Kidney glomerular epithelial cell (primary cell): ENCODE measurements around the gene CCDC188.
"Not testable (repeated sequence)": the region's sequence is repeated elsewhere in the genome, so short reads cannot be mapped to it uniquely, and the experiment has no call there.

Source experiments
- DNase-seq: peaks from one replicate; lab custom pipeline; 2025; lab: John Stamatoyannopoulos, UW

The CCDC188 gene

GRCh38 chr22:20170170-20170569 lies 19.3 kb upstream of the CCDC188 start:
- no peak for DNase-seq

DNA sequence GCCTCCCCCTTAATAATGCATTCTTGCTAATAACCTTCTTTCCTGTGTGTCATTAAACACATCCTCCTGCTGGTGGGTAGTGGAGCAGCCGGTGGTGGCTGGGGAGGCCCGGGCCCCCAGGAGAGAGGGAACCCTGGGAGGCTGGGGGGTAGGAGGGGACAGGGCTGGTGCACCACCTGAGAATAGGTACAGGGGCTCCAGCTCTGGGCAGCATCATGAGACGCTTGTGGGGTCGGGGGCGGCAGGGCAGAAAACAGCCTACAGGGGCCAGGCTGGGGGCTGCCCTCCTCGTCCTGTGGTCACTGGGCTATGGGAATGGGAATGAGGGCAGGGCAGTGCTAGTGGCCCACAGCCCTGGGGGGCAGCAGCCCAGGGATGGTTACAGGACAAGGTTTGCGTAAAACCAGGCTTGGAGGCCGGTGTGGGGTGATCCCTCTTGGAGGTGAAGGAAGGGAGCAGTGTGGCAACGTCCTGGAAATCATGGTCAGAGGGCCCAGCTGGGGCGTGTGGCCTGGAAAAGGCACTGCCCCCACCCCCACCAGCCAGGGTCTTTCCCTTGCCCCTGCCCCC lies 18.5 kb upstream of the CCDC188 start:
- DNase-seq: no peak

GRCh38 chr22:20167643-20168322 lies 16.9 kb upstream of the CCDC188 start:
- DNase-seq: no peak

GRCh38 chr22:20166703-20167102 lies 15.8 kb upstream of the CCDC188 start:
- DNase-seq: no peak

DNA sequence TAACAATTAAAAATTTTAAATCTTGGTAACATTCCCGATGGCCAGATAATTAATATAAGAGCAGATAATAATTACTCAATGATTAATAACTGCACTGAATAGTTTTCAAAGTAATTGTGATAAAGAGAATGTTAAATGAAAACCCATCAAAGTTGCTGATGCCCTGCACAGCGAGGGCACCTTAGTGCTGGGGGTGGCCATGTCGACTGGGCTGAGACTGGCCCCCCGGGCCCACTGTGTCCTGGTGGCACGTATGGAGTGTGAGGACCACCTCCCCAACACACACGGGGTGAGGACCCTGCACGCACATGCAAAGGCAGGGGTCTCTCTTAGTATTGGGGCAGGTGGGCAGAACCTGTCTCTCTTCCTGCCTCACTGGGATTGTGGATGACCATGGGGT lies 15.1 kb upstream of the CCDC188 start:
- DNase-seq: no peak

DNA sequence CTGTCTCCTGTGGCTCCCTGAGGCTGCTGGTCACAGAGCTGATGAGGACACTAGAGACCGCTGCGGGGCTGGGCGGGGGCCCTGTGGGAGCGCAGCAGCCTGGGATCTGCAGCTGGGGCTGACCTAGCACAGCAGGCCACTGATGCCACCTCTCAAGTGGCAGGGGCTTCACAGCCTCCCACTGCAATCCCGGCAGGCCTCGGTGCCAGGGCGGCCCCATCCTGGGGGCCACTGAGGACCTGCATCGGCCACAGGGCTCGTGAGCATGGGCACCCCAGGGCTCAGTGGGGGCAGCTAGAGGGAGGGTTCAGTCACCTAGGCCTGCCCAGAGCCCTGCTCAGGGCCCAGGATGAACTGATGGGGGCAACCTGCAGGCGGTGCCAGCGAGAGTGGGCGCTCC lies 14.6 kb upstream of the CCDC188 start:
- DNase-seq: no peak

DNA sequence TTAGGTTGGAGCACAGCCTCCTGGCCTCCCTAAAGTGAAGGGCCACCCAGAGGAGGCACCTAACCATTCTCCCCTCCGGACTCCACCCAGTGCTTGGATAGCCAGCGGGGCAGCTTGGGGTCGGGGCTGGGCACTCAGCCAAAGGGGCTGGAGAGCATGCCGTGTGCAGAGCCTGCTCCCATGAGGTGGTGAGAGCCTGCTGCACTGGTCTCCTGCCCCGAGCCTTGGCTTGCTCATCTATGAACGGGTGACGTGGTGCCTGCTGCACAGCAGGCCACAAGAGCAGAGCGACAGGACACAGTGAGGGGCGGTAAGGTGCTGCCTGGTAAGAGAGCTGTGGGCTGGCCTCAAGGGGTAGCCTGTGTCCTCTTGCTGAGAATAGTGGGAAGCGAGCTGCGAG lies 14.0 kb upstream of the CCDC188 start:
- no peak for DNase-seq

DNA sequence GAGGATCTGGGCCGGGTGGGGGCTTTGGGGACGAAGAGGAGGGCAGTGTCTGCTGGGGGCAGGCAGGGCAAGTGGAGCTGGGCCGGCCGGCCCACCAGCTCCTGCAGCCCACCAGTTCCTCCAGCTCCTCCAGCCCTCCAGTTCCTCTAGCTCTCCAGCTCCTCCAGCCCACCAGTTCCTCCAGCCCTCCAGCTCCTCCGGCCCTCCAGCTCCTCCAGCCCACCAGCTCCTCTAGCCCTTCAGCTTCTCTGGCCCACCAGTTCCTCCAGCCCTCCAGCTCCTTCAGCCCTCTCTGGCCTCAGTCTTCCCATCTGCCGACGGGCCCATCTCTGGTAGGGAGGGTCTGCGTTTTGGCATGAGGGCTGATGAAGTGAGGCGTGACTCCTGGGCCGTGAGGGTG lies 9.2 kb upstream of the CCDC188 start:
- no peak for DNase-seq

DNA sequence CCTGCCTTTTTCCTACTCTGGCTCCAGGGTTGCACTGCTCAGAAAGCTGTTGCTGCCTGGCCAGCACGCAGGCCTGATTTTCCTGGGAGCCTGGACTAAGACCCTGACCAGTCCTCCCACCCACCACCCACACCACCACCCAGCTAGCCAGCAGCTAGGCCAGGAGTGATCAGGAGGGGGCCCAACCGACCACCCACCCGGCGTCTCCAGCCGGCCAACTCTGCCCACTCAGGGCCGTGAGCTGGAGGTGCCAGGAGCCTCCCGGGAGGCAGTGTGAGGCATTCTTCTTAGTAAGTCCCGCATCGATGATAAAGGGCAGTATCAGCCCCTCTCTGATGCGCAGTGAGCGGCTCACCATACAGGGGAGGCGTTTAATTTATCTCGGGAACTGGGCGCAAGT lies 8.7 kb upstream of the CCDC188 start:
- not testable (repeated sequence) for DNase-seq

DNA sequence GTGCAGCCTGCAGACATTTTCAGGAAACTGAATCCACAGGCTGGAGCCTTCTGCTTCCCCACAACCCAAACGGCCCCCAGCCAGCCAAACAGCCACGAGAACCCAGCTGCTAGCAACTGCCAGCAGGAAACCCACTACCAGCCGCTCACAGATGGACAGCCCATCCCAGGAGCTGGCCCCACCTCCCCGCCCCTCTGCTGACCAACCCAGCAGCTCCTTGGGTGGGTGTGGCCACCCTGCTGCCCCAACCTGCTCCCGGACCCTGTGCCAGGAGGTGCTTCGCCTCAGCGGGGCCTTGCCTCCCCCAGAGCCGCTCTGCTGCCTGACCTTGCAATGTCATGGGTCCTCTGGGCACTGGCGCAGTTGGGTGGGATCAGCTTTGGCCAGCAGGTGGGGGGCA lies 8.2 kb upstream of the CCDC188 start:
- DNase-seq: no peak

DNA sequence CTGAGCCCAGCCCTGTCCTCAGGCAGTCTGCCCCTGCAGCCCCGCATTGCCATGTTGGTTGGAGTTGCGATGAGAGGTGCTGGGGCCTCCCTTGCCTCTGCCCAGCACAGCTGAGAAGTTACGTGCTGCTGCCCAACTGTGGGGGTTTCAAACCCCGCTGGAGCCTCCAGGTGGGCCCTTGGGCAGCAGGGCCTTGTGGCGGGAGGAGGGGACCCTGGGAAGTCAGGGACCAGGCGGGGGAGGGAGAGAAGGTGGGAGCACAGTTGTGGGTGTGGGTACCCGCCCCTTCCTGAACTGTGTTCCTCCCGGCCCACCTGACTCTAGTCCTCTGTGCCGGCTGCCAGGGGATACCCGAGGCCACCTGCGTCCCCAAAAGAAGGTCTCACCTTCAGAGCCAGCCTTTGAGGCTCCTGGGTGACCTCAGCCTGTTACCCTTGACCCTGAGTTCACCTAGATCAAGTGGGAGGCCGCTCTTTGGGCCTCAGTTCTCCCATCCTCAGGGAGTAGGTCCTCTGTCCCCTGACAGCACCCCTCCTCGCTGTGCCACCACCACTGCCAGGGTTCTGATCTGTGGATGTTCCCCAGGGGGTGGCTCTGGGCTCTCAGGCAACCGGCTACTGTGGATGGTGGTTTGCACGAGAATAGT lies 7.7 kb upstream of the CCDC188 start:
- DNase-seq: no peak

DNA sequence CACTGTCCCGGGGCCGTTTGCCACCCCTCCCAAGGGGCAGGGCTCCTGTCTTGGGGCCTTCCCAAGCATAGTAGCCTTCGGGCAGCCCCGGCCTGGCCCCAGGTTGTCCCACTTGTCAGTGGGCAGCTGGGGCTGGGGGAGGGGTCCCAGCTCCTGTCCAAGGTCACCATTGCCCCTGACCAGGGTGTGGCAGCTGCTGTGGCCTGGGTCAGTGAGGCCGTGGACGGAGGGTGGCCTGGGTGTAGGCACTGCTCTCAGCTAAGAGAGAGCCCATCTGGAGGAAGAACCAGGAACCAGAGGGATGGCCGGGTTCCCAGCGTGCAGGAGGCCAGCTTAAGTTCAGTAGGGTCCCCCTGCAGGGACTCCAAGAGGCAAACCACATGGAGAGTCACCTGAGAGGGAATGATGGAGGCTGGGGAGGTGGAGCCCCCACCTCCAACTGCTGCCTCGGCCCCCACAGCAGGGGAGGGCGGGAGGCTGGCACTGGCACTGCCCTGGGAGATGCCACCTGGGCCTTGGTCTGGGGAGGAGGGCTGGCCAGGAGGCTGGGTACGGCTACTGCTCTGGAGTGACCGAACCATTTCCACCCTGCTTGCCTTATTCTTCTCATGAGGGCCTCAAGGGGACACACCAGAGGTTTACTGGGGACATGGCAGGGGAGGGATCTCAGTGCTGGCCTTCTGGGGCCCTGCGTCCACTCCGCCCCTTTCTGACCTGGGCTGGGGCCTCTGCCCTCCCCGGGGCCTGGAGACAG lies 6.8 kb upstream of the CCDC188 start:
- DNase-seq: no peak

GRCh38 chr22:20156611-20157429 lies 6.0 kb upstream of the CCDC188 start:
- peak; percentile 59 for DNase-seq

DNA sequence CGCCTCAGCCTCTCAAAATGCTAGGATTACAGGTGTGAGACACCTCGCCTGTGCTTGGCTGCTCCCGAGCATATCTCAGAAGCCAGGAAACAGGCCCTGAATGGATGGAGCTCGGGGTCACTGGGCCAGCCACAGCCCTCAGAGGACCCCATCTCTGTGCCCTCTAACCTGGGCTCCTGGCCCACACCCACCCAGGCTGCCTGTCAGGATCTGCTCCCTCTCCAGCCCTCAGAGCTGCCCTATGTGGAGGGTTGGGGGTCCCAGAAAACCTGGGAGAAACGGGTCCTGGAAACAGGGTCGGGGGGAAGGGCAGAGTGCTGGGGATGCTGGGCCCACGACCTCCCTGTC lies 5.2 kb upstream of the CCDC188 start:
- no peak for DNase-seq

DNA sequence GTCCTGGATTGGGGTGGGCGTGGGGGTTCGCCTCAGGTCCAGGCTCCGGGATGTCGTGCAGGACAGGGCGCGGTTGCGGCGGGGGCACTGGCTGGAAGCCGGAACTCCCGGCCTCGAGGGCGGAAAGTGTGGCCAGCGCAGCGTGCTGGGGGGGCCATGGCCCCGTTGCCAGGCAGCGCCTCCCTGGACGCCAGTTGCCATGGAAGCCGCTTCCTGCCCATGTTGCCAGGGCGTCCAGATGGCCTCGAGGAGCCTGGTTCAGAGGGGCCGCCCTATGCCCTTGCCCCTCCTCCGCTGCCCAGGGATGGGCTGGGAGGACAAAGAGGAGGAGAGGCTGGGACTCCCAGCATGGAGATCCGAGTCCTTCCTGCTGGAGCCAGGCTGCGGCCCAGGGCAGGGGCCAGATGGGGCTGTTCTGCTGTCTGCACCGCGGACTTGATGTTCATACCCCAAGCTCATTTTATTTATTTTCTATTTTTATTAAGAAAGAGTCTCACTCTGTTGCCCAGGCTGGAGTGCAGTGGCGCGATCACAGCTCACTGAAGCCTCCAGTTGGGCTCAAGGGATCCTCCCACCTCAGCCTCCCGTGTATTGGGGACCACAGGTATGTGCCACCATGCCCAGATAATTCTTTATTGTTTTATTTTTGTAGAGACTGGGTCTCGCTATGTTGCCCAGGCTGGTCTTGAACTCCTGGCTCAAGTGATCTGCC lies 4.6 kb upstream of the CCDC188 start:
- DNase-seq: no peak

DNA sequence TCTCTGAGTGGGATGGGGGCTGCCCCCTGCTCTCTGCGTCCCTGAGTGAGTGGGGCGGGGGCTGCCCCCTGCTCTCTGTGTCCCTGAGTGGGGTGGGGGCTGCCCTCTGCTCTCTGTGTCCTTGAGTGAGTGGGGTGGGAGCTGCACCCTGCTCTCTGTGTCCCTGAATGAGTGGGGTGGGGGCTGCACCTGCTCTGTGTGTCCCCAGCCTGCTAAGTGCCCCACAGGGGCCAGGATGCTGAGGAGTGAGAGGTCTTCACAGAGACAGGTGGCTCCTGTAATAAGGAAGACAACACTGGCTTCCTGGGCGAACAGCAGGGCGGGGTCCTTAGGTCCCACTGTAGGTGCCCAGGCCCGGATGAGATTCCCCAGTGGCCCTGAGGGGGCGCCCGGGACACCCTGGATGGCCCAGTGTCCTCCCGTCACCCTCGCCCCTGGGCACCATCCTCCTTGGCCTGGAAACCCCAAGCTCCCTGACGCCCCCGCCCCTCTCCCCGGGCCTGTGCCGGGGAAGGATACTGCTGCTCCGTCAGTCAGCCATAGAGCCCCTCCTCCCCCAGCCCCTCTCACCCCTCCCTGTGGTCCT lies 3.8 kb upstream of the CCDC188 start:
- DNase-seq: no peak

GRCh38 chr22:20153945-20154344 lies 3.1 kb upstream of the CCDC188 start:
- no peak for DNase-seq

- no peak for DNase-seq
Measured at GRCh38 chr22:20152464-20152890, 1.6 kb upstream of the CCDC188 start.

GRCh38 chr22:20151276-20151588 lies 377 bp upstream of the CCDC188 start:
- no peak for DNase-seq

DNA sequence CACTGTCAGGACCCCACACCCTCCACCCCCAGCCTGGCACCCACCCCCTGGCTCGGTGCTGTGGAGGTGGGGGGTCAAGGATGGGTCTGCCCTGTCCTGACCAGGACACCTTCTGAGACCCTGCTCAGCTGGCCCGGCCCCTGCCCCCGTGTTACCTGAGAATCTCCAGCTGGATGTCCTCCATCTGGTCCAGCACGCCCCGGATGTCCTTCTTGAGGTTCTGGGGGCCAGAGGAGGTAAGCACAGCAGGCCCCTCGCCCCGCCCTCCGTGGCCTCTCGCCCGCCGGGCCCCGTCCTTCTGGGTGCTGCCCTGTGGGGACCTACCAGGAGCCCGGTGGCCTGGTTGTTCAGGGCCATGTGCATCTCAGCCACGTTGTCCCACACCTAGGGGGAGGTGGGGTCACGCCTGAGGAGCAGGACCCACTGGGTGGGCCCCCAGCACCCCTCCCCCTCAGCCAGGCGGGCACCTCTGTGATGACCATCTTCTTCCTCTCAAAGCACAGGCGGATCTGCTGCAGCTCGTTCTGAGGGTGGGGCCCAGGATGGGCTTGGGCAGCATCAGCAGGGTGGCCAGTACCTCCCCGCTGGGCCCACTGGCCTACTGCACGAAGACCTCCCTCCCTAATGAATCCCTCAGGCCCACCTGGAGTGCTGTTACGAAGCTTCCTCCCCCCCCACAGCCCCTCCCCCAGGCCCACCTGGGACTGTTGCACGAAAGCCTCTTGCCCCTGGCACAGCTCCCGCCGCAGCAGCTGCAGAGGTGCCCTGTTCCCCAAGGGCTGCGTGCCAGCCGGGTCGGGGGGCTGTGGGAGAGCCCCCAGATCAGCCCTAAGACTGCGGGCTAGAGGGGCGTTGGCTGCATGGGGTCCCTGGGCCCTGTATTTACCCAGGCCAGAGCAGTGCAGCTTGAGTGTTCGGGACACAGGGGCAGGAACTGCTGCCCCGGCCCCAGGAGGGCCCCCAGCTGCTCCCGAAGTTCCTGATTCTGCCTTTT lies 1.3 kb downstream of the CCDC188 start:
- no peak for DNase-seq
